HepG2 (cell line): Measurements from ENCODE around the gene SH3GL1. TPM values are rescaled to one million over a fixed set of nuclear protein-coding genes. Genes with fewer than 3 reads are reported as not detected.

ENCODE experiments used
- ARID4A ChIP-seq: sonication (generic); formaldehyde crosslinking; IDR thresholded peaks from 2 replicates; pipeline ENCODE4 v1.5.0; 2020; ENCODE audit warnings: mild to moderate bottlenecking, missing genetic modification reagents, borderline replicate concordance
- ATF7-NPFF ChIP-seq: sonication (generic); formaldehyde crosslinking; IDR thresholded peaks from 2 replicates; pipeline ENCODE4 v1.8.1; 2023; ENCODE audit warnings: mild to moderate bottlenecking, low read depth, missing genetic modification reagents, moderate library complexity
- BRF2 ChIP-seq: sonication (generic); formaldehyde crosslinking; IDR thresholded peaks from 2 replicates; pipeline ENCODE4 v1.8.1; 2022; ENCODE audit warnings: mild to moderate bottlenecking, missing genetic modification reagents
- CBFB ChIP-seq: sonication (generic); formaldehyde crosslinking; IDR thresholded peaks from 2 replicates; pipeline ENCODE4 v1.4.0; 2020; ENCODE audit warnings: missing genetic modification reagents
- GATAD1 ChIP-seq: IDR thresholded peaks from 2 replicates; pipeline ENCODE4 v1.6.1; 2016; ENCODE audit warnings: missing genetic modification reagents, missing compliant biosample characterization
- GMEB1 ChIP-seq: sonication (generic); formaldehyde crosslinking; IDR thresholded peaks from 2 replicates; pipeline ENCODE4 v1.5.1; 2020; ENCODE audit warnings: missing genetic modification reagents, mild to moderate bottlenecking, borderline replicate concordance
- HHEX ChIP-seq: IDR thresholded peaks from 2 replicates; pipeline ENCODE4 v1.6.1; 2016; ENCODE audit warnings: control low read depth
- KDM4B ChIP-seq: sonication (generic); formaldehyde crosslinking; IDR thresholded peaks from 2 replicates; pipeline ENCODE4 v1.4.0; 2020; ENCODE audit warnings: missing genetic modification reagents
- MTA3 ChIP-seq: sonication (generic); formaldehyde crosslinking; IDR thresholded peaks from 2 replicates; pipeline ENCODE4 v1.4.0; 2020; ENCODE audit warnings: missing genetic modification reagents
- PHF5A ChIP-seq: IDR thresholded peaks from one replicate; pipeline ENCODE4 v1.6.1; 2018; ENCODE audit warnings: low read depth, missing genetic modification reagents; ENCODE audit not compliant: unreplicated experiment
- RXRA ChIP-seq: sonication (generic); formaldehyde crosslinking; IDR thresholded peaks from 2 replicates; pipeline ENCODE4 v1.5.1; 2020; ENCODE audit warnings: missing genetic modification reagents
- TBL1XR1 ChIP-seq: fragments of 150-350 bp; IDR thresholded peaks from 2 replicates; pipeline ENCODE4 v1.6.1; 2014; ENCODE audit warnings: borderline replicate concordance, low read length; ENCODE audit not compliant: partially characterized antibody
- TEAD3 ChIP-seq: optimal IDR thresholded peaks from 2 replicates; pipeline ENCODE3; 2016; ENCODE audit warnings: borderline replicate concordance
- TGIF2 ChIP-seq: IDR thresholded peaks from 2 replicates; pipeline ENCODE4 v1.6.1; 2016; ENCODE audit warnings: control low read depth, missing compliant biosample characterization
- THAP11 ChIP-seq: IDR thresholded peaks from 2 replicates; pipeline ENCODE4 v1.6.1; 2016; ENCODE audit warnings: missing biosample characterization, missing genetic modification reagents
- YEATS2 ChIP-seq: sonication (generic); formaldehyde crosslinking; IDR thresholded peaks from 2 replicates; pipeline ENCODE4 v1.4.0; 2020; ENCODE audit warnings: missing genetic modification reagents, borderline replicate concordance
- ZBTB26 ChIP-seq: IDR thresholded peaks from 2 replicates; pipeline ENCODE4 v1.6.1; 2016; ENCODE audit warnings: missing compliant biosample characterization, missing genetic modification reagents, borderline replicate concordance
- ZKSCAN1 ChIP-seq: fragments of 150-350 bp; IDR thresholded peaks from 2 replicates; pipeline ENCODE4 v1.6.1; 2014; ENCODE audit warnings: low read length
- ZNF256 ChIP-seq: sonication (generic); formaldehyde crosslinking; conservative IDR thresholded peaks from 2 replicates; pipeline ENCODE4 v1.4.0; 2020; ENCODE audit warnings: missing genetic modification reagents
- ZNF335 ChIP-seq: sonication (generic); formaldehyde crosslinking; IDR thresholded peaks from 2 replicates; pipeline ENCODE4 v1.4.0; 2020; ENCODE audit warnings: missing genetic modification reagents
- ZNF367 ChIP-seq: sonication (generic); formaldehyde crosslinking; IDR thresholded peaks from 2 replicates; pipeline ENCODE4 v1.4.0; 2020; ENCODE audit warnings: missing genetic modification reagents, borderline replicate concordance
- ZNF547 ChIP-seq: sonication (generic); formaldehyde crosslinking; IDR thresholded peaks from 2 replicates; pipeline ENCODE4 v1.5.1; 2020; ENCODE audit warnings: mild to moderate bottlenecking, missing genetic modification reagents
- ZNF644 ChIP-seq: IDR thresholded peaks from 2 replicates; pipeline ENCODE4 v1.6.1; 2016; ENCODE audit warnings: low read depth
- polyA plus RNA-seq, 8 experiments: library from polyadenylated mRNA; depleted of rRNA in 3 of 8; stranded (reverse) in 7 of 8; unstranded in 1 of 8; fragments of >200 nt; fragmentation: Illumina TruSeq in 4 of 8; extraction: Trizol in 4 of 8; gene quantifications; 2 replicates each; pipeline versions ENCODE4 v1.2.1 to v1.2.3, GENCODE V29; 2011 to 2016; ENCODE audit warnings: low read depth in 4 of 8, missing spikeins in 1 of 8, mixed read lengths in 1 of 8; ENCODE audit not compliant: insufficient read depth in 1 of 8
- total RNA-seq, 5 experiments: library from RNA; depleted of rRNA; stranded (reverse); fragments of >200 nt; fragmentation: Illumina TruSeq; extraction: Trizol; gene quantifications; 2 replicates each; pipeline ENCODE4 v1.2.3, GENCODE V29; 2016; ENCODE audit warnings: low read depth in 1 of 5

The SH3GL1 gene
- total and polyA plus RNA-seq, 2 of the 13 experiments (the other 11 are each of a cell fraction or from before 2014, with no cell fraction given): 33.0 to 45.1 TPM

- TF ChIP-seq TGIF2 (CRISPR knock-in tag) (peak; percentile 12; the same call in 1 of the 2 replicates), ZNF335 (CRISPR knock-in tag) (0 out of 2 replicates have a peak, but pooled peaks have one; percentile 43), PHF5A (CRISPR knock-in tag) (peak; percentile 51), THAP11 (CRISPR knock-in tag) (peak; percentile 72), ZNF644 (0 out of 2 replicates have a peak, but pooled peaks have one; percentile 39), ZNF367 (CRISPR knock-in tag) (0 out of 2 replicates have a peak, but pooled peaks have one; percentile 37), CBFB (CRISPR knock-in tag) (0 out of 2 replicates have a peak, but pooled peaks have one; percentile 56), KDM4B (CRISPR knock-in tag) (no peak), ZBTB26 (CRISPR knock-in tag) (no peak), TEAD3 (CRISPR knock-in tag) (peak; percentile 84), ATF7-NPFF (CRISPR knock-in tag) (no peak), ZNF547 (CRISPR knock-in tag) (peak; percentile 59; the same call in 1 of the 2 replicates), TBL1XR1 (peak; percentile 46), MTA3 (CRISPR knock-in tag) (no peak), ZKSCAN1 (peak; percentile 48), YEATS2 (CRISPR knock-in tag) (peak; percentile 59; the same call in 1 of the 2 replicates), HHEX (CRISPR knock-in tag) (no peak; the same call in 1 of the 2 replicates), GATAD1 (peak; percentile 60; the same call in 1 of the 2 replicates), GMEB1 (CRISPR knock-in tag) (no peak), BRF2 (CRISPR knock-in tag) (0 out of 2 replicates have a peak, but pooled peaks have one; percentile 33), RXRA (CRISPR knock-in tag) (peak; percentile 95), ARID4A (peak; percentile 78; the same call in 1 of the 2 replicates), ZNF256 (CRISPR knock-in tag) (no peak)
Observed at GRCh38 chr19:4390567-4391305, 9.6 kb downstream of the SH3GL1 start (continued).
